ENCODE measurements around the gene CR2.
"Not testable (repeated sequence)": the region's sequence is repeated elsewhere in the genome, so short reads cannot be mapped to it uniquely, and the experiment has no call there.

CR2 gene

DNA sequence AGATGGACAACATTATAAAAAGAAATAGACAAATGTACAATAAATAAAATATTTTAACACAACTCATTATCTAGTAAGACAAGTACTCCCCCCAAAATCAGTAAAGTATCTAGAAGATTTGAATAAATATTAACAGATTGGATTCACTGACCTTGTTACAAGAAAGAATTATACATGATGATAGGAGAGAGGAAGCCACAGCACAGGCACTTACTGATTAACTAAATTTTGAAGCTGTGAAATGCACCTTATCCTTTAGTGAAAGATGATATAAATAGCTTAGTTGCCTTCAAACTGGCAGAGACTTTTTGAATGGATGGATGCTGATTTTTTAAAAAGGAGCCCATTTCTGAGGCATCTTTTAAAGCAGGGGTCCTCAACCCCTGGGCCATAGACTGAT lies 50.3 kb downstream of the CR2 start:
- no peaks in the 10 kb centered on the region for H3K36me3 Mint-ChIP-seq (ENCODE audit: low read depth)
- no peak overlapping the region for H3K27ac Mint-ChIP-seq
- no peak for DNase-seq
- no peaks in the 10 kb centered on the region for H3K9me3 Mint-ChIP-seq
- peaks cover 23% of the 10 kb centered on the region for H3K27me3 Mint-ChIP-seq
- no peak overlapping the region for H3K4me3 Mint-ChIP-seq
- peaks cover 19% of the 10 kb centered on the region for H3K4me1 Mint-ChIP-seq (ENCODE audit: low read depth)

DNA sequence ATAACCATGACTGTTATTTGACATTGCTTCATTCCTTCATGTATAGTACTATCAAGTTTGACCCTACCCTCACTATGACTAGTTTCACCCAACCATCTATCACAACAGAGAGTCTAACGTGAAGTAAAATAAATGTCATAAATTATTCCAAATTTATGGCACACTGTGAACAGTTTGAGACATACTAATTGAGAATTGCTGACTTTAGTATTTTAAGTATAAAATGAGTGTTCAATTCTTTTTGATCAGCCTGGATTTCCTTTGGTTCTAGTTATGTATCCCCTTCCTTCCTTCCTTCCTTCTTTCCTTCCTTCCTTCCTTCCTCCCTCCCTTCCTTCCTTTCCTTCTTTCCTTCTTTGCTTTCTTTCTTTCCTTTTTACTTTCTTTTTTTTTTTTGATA lies 56.3 kb downstream of the CR2 start:
- Mint-ChIP-seq H3K27ac (no peak overlapping the region), H3K4me3 (no peak overlapping the region), H3K4me1 (ENCODE audit: low read depth) (peaks cover 5% of the 10 kb centered on the region), H3K36me3 (ENCODE audit: low read depth) (no peaks in the 10 kb centered on the region), H3K9me3 (no peaks in the 10 kb centered on the region), H3K27me3 (peaks cover 7% of the 10 kb centered on the region)
- DNase-seq, result no peak

DNA sequence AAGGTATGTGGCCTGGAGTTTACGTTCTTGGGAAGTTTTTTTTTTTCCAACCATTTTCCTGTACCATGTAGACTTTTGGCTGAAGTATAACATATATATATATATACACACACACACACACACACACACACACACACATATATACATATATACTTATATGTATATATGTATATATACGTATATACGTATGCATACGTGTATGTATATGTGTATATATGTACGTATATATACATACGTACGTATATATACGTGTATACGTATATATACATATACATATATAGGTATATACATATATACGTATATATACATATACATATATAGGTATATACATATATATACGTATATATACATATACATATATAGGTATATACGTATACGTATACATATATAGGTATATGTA lies 60.8 kb downstream of the CR2 start:
- no peaks in the 10 kb centered on the region for H3K4me1 Mint-ChIP-seq (ENCODE audit: low read depth)
- no peak overlapping the region for H3K27ac Mint-ChIP-seq
- DNase-seq, result no peak
- H3K9me3 Mint-ChIP-seq, result peaks cover 4% of the 10 kb centered on the region
- no peak overlapping the region for H3K4me3 Mint-ChIP-seq
- no peaks in the 10 kb centered on the region for H3K36me3 Mint-ChIP-seq (ENCODE audit: low read depth)
- no peaks in the 10 kb centered on the region for H3K27me3 Mint-ChIP-seq

DNA sequence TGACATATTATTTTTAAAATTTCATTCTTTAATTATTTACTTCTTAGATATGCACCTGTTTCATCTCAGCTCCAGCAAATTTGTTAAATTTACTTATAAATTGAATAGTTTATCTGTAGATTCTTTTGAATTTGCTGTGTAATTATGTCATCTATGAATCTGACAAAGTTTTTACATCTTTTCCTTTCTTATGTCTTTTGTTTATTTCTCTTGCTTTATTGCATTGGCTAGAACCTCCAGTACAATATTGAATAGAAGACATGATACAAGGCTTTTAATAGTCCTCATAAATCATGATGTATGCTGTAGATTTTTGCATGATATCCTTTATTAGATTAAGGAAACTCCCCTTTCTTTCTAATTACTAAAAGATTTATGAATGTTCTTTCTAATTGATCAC lies 62.6 kb downstream of the CR2 start:
- Mint-ChIP-seq H3K4me1 (ENCODE audit: low read depth) (no peaks in the 10 kb centered on the region), H3K27me3 (no peaks in the 10 kb centered on the region), H3K9me3 (peaks cover 4% of the 10 kb centered on the region), H3K4me3 (no peak overlapping the region), H3K27ac (no peak overlapping the region), H3K36me3 (ENCODE audit: low read depth) (no peaks in the 10 kb centered on the region)
- no peak for DNase-seq

GRCh38 chr1:207518608-207519236 lies 64.6 kb downstream of the CR2 start:
- H3K27me3 Mint-ChIP-seq, result peaks cover 3% of the 10 kb centered on the region
- H3K27ac Mint-ChIP-seq, result no peak overlapping the region
- H3K9me3 Mint-ChIP-seq, result peaks cover 4% of the 10 kb centered on the region
- no peaks in the 10 kb centered on the region for H3K4me1 Mint-ChIP-seq (ENCODE audit: low read depth)
- no peak overlapping the region for H3K4me3 Mint-ChIP-seq
- no peak for DNase-seq
- H3K36me3 Mint-ChIP-seq (ENCODE audit: low read depth), result no peaks in the 10 kb centered on the region

DNA sequence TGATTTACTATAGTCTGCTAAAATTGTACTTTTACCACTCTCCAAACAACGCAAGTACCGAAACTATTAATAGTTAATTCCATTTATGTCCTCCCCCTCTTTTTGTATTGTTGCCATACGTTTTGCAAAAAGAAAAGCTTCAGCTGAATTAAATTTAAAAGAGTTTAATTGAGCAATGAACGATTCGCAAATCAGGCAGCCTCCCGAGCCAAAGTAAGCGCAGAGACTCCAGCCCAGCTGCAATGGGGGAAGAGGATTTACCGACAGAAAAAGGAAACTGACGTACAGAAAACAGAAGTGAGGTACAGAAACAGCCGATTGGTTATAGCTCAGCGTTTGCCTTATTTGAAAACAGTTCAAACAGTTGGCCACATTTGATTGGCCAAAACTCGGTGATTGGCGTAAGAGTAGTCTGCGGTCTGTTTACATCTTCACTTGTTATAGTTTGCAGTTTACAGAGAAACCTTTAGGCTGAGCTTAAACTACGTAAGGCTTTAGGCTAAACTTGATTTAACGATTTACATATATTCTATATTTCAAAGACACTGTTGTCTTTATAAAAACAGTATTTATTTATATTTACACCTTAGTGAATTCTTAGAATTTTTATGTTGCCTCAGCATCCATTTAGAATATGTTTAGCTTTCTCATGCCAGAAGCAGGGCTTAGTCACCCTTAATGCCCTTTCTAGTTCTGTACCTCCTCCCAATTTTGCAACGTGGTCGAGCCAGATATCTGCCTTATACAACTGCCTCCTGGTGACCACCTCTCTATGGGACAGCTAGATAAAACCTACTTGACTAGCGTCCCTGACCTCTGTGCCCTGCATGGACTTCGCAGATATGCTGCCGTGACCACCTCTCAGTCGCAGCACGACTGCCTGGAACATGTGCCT lies 65.6 kb downstream of the CR2 start:
- Mint-ChIP-seq H3K36me3 (ENCODE audit: low read depth) (no peaks in the 10 kb centered on the region), H3K27me3 (peaks cover 7% of the 10 kb centered on the region), H3K9me3 (peaks cover 4% of the 10 kb centered on the region), H3K4me3 (no peak overlapping the region), H3K4me1 (ENCODE audit: low read depth) (no peaks in the 10 kb centered on the region), H3K27ac (no peak overlapping the region)
- no peak for DNase-seq

DNA sequence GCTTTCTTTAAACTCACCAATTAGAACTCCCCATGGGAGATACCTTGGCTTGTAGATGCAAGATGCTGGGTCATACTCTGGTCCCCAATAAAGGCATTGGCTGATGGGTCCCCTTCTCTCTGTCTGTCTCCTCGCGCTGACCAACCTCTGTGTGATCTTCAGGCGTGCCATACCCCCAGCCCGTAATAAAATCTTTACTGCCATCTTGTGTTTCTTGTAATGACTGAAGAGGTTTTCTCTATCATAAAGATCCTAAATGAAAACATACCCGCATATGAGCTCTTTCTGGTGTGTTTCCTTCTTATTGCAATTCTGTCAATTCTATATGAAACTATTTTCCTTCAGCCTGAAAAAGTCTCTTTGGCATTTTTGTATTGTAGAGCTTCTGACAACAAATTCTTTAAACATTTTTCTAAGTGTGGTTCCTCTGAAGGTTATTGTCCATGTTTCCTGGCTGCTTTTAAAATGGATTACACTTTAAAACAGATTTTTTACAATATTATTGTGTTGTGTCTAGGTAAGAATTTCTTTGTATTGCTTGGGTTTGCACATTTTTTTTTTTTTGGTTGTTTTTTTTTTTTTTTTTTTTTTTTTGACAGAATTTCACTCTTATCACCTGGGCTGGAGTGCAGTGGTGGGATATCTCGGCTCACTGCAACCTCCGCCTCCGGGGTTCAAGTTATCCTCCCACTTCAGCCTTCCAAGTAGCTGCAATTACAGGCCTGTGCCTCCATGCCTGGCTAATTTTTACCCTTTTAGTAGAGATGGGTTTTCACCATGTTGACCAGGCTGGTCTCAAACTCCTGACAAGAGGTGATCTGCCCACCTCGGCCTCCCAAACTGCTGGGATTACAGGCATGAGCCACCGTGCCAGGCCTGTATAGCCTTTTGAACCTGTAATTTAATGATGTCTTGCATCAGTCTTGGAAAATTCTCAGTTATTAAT lies 66.5 kb downstream of the CR2 start:
- not testable (repeated sequence) for DNase-seq; H3K27me3 Mint-ChIP-seq; H3K4me1 Mint-ChIP-seq (ENCODE audit: low read depth); H3K27ac Mint-ChIP-seq; H3K9me3 Mint-ChIP-seq; H3K36me3 Mint-ChIP-seq (ENCODE audit: low read depth); H3K4me3 Mint-ChIP-seq

- not testable (repeated sequence) for H3K9me3 Mint-ChIP-seq; H3K36me3 Mint-ChIP-seq (ENCODE audit: low read depth); H3K4me3 Mint-ChIP-seq; DNase-seq; H3K27ac Mint-ChIP-seq; H3K4me1 Mint-ChIP-seq (ENCODE audit: low read depth)
- H3K27me3 Mint-ChIP-seq, result peaks cover 13% of the 10 kb centered on the region
Observed at GRCh38 chr1:207525239-207525638, 71.1 kb downstream of the CR2 start.

- DNase-seq; H3K4me1 Mint-ChIP-seq (ENCODE audit: low read depth); H3K27ac Mint-ChIP-seq; H3K4me3 Mint-ChIP-seq; H3K9me3 Mint-ChIP-seq; H3K36me3 Mint-ChIP-seq (ENCODE audit: low read depth): not testable (repeated sequence)
- H3K27me3 Mint-ChIP-seq, result peaks cover 12% of the 10 kb centered on the region
Observed at GRCh38 chr1:207528401-207528800, 74.3 kb downstream of the CR2 start.

DNA sequence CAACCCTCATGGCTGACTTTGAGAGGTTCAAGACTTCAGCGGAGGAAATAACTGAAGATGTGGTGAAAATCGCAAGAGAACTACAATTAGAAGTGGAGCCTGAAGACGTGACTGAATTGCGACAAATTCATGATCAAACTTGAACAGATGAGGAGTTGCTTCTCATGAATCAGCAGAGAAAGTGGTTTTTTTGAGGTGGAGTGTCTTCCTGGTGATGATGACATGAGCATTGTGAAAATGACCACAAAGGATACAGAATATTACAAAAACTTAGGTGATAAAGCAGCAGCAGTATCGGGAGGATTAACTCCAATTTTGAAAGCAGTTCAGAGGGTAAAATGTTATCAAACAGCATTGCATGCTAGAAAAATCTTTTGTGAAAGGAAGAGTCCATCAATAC lies 82.1 kb downstream of the CR2 start:
- not testable (repeated sequence) for H3K9me3 Mint-ChIP-seq; H3K27me3 Mint-ChIP-seq; H3K27ac Mint-ChIP-seq; H3K36me3 Mint-ChIP-seq (ENCODE audit: low read depth); H3K4me3 Mint-ChIP-seq; H3K4me1 Mint-ChIP-seq (ENCODE audit: low read depth); DNase-seq
